HG02763 (cell line): Measurements from ENCODE around the gene KCNJ6.
"Not testable (repeated sequence)": the region's sequence is repeated elsewhere in the genome, so short reads cannot be mapped to it uniquely, and the experiment has no call there.

ENCODE experiments used
- ATAC-seq: cut with Tn5 transposase; IDR thresholded peaks from one replicate; pipeline ENCODE4 v1.9.1; 2021; ENCODE audit warnings: mild to moderate bottlenecking, moderate library complexity; ENCODE audit not compliant: unreplicated experiment

The KCNJ6 gene

GRCh38 chr21:37578471-37579126, 337.7 kb downstream of the KCNJ6 start:
- ATAC-seq, result no peak

- not testable (repeated sequence) for ATAC-seq
Observed at GRCh38 chr21:37576929-37577328, 339.3 kb downstream of the KCNJ6 start.

GRCh38 chr21:37575580-37575979, 340.7 kb downstream of the KCNJ6 start:
- ATAC-seq, result no peak

GRCh38 chr21:37574751-37575150, 341.5 kb downstream of the KCNJ6 start:
- ATAC-seq, result no peak

GRCh38 chr21:37574316-37574715, 341.9 kb downstream of the KCNJ6 start:
- ATAC-seq, result no peak

- no peak for ATAC-seq
Observed at GRCh38 chr21:37571442-37571841, 344.8 kb downstream of the KCNJ6 start.

- ATAC-seq, result no peak
Observed at GRCh38 chr21:37568916-37569315, 347.3 kb downstream of the KCNJ6 start.

- ATAC-seq, result no peak
Observed at GRCh38 chr21:37568415-37568814, 347.8 kb downstream of the KCNJ6 start.

GRCh38 chr21:37566790-37567615, 349.3 kb downstream of the KCNJ6 start:
- no peak for ATAC-seq

- ATAC-seq, result no peak
Observed at GRCh38 chr21:37565530-37566223, 350.6 kb downstream of the KCNJ6 start.

- no peak for ATAC-seq
Observed at GRCh38 chr21:37564924-37565529, 351.2 kb downstream of the KCNJ6 start.

- ATAC-seq, result peak; percentile 28
Observed at GRCh38 chr21:37564341-37564923, 351.8 kb downstream of the KCNJ6 start.

GRCh38 chr21:37563641-37564340, 352.5 kb downstream of the KCNJ6 start:
- ATAC-seq, result peak; percentile 95

- ATAC-seq, result no peak
Observed at GRCh38 chr21:37562920-37563640, 353.2 kb downstream of the KCNJ6 start.

- no peak for ATAC-seq
Observed at GRCh38 chr21:37561941-37562919, 354.0 kb downstream of the KCNJ6 start.

GRCh38 chr21:37561506-37561905, 354.8 kb downstream of the KCNJ6 start:
- no peak for ATAC-seq

GRCh38 chr21:37560385-37560784, 355.9 kb downstream of the KCNJ6 start:
- no peak for ATAC-seq

GRCh38 chr21:37558676-37559211, 357.5 kb downstream of the KCNJ6 start:
- ATAC-seq, result no peak
